Gastrocnemius medialis (tissue), 4 donors: Measurements from ENCODE around the gene CARMIL3.

ENCODE experiments used
- CTCF ChIP-seq, 5 experiments: fragments of 450-650 bp in 3 of 5; fragments of 200-600 bp in 2 of 5; sonication (generic) in 2 of 5; IDR thresholded peaks in 4 of 5; conservative IDR thresholded peaks in 1 of 5; 1 replicate in 4 of 5; 2 replicates in 1 of 5; pipeline ENCODE4 v1.5.1; 2016 to 2019; ENCODE audit warnings: antibody characterized with exemption in 5 of 5, mild to moderate bottlenecking in 3 of 5, moderate library complexity in 3 of 5
- POLR2A ChIP-seq, 2 donors: fragments of 450-650 bp; IDR thresholded peaks; one replicate each; pipeline ENCODE4 v1.6.1; 2017; ENCODE audit warnings: antibody characterized with exemption in 2 of 2, mild to moderate bottlenecking in 2 of 2, moderate library complexity in 2 of 2

GRCh38 chr14:24060443-24060842 is 8.6 kb downstream of the CARMIL3 start:
- no peak for TF ChIP-seq CTCF (IDR thresholded peaks at IDR 0.05 in 4 of 5, conservative IDR thresholded peaks at IDR 0.05 in 1 of 5)
- no peak for TF ChIP-seq POLR2A (IDR thresholded peaks at IDR 0.05)
